GM18861 (cell line): ENCODE data around the gene SIK3.
"Not testable (repeated sequence)": the region's sequence is repeated elsewhere in the genome, so short reads cannot be mapped to it uniquely, and the experiment has no call there.

Source experiments
- ATAC-seq: cut with Tn5 transposase; IDR thresholded peaks from one replicate; pipeline ENCODE4 v1.9.1; 2021; ENCODE audit not compliant: unreplicated experiment

Gene SIK3

DNA sequence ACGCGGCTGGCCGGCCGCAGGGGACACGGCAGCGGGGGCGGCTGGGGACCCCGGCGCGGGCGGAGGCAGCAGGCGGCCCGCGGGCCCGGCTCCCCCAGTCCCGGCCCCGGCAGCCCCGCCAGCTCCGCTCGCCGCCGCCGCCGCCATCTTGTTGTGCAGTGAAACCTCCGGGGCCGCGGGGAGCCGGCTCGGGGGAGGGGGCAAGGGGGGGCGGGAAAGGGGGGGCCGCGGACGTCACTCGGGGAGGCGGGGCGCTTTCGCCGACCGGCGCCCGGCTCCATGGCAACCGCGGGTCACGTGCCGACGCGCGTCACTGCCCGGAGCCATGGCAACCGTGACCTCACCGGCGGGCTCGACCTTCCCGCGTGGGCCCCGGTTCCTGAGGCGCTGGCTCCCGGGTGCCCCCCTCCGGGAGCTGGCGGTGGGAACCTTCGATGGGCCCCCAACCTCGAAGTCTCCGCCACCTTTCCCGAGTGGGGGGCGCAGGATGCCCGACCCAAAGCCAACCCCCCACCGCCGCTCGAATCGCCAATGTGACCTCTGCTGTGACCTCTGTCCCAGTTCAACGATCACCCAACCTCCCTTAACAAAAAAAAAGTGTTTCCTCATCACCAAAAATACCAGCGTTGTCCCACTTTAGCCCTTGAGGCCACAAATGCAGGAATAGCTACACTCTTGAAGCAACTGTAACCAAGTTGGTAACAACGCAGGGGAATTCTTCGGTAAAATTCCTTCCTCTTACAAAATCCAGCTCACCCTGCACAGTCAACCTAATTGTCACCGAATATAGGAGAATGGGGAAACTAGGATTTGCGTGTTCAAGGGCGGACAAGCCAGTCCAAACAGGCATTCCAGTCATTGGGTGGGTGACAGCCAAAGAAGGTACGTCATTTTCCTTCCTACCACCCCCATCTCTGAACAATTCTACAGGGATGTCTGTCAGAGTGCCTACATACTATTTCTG lies at the start of gene SIK3:
Gene SIK3 (minus strand): TSS at position 160 of the 964 bp plus-strand sequence. CDS start 13 bp downstream, at position 147.
- peak; percentile 50 for ATAC-seq

DNA sequence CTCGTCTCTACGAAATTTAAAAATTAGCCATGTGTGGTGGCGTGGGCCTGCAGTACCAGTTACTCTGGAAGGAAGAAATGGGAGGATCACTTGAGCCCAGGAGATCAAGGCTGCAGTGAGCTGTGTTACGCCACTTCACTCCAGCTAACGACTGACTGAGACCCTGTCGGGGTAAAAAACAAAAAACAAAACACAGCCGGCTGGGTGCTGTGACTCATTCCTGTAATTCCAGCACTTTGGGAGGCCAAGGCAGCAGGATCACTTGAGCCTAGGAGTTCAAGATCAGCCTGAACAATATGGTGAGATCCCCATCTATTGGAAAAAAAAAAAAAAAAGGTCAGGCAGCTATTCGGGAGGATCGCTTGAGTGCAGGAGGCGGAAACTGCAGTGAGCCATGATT lies 48.3 kb upstream of the SIK3 start:
- no peak for ATAC-seq

DNA sequence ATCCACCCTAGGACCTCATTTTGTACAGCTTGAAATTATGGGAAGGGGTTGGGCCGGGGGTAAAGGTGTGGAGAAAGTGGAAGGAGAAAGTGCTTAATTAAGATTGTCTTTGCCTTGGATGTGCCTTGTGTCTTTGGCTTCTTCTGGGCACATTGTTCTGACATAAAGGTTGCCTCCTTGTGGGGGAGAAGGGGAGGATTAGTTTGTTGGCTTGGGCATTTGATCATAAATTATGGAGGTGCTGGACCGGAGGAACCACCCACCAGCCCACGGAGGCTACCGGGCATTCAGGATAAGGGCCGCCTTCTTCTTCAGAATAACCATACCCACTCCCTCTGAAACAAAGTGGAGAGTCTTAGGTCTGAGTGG lies 47.1 kb upstream of the SIK3 start:
- ATAC-seq = no peak

DNA sequence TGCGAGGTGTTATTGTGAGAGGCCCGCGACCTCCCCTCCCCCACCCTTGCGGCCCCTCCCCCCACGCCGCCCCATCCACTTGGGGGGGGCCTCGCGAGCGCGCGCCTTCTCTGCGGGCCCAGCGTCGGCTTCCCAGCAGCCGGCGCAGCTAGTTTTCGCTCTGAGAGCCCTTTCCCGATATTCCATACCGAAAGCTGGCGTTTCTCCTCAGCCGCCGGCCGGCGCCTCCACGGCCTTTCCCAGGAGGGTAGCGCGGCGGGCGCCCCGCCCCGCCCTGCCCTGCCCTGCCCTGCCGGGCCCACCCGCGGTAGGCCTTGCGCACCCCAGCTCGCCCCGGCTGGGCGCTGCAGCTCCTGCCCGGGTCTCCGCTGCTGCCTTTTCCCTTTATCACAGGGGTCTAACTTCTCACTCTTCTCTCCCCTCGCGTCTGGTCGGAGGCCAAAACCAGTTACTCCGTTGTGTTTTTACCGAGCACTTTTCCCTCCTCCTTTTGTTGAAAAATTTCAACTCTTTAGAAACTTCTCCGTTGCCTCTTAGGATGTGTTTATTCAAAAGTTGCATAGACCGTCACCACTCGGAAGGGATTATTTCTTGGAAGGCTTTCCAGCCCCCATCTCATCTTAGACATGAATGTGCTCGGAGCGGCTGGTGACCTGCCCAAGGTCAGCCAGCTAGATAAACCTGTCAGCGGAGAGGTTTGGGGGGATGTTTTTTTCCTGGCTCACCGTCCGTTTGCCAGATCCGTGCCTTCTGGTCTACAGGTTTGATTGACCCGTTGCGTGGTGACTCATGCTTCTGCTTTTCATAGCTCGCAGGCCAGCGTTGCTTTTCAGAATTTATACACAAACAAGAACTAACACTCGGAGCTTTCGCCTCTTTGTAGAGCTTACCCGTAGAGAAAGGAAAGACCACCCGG lies 46.5 kb upstream of the SIK3 start:
- peak; percentile 29 for ATAC-seq

DNA sequence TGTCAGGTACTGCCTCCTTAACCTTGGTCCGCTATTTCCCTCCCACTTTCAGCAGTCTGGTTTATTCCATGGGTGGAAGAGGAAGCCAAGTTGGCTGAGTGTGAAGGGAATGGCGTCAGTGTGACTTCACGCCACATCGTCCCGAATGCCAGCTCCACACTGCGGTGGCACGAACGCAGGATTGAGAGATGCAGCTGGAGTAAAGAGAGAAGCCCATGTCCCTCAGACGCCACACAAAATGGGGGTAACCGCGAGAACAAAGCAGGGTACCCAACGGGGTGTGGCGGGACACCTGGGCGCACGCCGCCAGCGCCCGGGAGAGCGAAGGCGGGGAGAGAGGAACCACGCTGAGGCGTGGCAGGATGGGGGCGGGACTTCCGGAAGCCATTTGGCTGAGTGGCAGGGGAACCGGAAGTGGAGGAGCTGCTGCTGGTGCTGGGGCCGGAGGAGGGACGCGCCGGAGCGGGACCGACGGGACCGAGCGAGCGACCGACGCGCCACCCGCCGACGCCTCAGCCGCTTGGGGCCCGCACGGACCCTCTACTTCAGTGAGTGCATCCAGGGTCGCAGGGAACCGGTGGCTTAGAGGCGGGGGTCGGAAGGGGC lies 45.7 kb upstream of the SIK3 start, which contains the start of gene PAFAH1B2:
Gene PAFAH1B2 (plus strand): TSS at position 417 of the 606 bp plus-strand sequence. CDS start 8,161 bp downstream, outside the sequence.
- ATAC-seq = peak; percentile 93

DNA sequence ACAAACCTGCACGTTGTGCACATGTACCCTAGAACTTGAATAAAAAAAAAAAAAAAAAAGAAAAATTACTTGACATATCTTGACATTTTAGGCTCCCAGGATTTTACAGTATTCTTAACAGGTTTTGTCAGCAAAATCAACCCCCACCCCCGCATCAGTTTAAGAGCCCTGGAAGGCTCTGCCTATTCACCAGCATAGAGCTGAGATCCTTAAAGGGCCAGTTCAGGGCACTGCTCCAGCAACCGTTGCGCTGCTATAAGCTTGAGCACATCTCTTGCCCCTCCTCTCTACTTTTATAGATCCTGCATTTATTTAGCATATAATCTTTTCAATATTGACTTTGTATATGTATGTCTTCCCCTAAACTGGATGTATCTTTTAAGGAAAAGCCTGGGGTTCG lies 45.2 kb upstream of the SIK3 start:
- ATAC-seq = no peak

DNA sequence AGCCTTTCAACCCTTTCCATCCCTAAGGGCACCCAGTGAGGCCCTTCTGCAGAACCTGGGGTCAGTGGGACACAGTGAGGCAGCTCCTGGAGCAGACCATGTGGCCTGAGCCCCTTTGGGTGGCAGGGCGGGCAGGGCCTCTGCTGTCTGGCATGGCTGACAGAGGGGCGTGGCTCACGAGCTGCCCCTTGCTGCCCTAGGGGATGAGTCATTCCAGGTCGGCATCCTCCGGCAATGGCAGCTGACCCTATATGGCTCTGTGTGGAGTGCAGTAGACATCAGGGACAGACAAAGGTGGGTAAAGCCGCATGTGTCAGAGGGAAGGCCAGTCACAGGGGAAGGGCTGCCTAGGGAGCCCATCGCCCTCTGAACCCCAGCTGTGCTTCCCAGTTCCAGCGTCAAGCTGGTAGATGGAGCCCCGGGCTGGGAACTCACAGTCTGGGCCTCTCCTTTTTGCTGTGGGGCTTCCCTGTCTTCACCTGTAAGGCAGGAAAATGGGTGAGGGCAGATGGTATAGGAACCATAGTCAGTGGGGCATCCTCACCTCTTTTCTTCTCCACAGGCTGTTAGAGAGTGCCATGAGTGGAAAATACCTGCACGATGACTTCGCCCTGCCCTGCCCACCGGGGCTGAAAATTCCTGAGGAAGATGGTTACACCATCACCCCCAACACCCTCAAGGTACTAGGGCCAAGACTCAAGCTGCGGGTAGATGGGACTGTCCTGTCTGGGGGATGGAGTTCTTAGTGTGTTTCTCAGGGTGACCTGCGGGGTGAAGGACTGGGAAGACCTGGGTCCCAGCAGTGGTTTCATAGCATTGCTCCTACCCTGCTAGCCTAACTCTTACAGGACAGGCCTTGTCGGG lies 39.2 kb upstream of the SIK3 start:
- not testable (repeated sequence) for ATAC-seq

- not testable (repeated sequence) for ATAC-seq
Observed at GRCh38 chr11:117134979-117135378, 36.8 kb upstream of the SIK3 start.

DNA sequence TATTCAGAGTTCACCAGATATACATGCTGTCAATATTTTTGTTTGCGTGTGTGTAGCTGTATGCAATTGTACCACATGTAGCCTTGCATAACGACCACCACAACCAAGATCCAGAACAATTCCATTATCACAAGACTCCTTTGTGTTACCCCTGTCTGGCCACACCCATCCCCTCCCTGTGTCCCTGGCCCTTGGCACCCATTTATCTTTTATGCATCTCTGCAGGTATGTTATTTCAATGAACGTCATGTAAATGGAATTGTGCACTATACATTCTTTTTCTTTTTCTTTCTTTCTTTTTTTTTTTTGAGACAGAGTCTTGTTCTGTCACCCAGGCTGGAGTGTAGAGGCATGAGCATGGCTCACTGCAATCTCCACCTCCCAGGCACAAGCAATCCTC lies 36.2 kb upstream of the SIK3 start:
- no peak for ATAC-seq

- ATAC-seq = no peak
Observed at GRCh38 chr11:117130879-117131278, 32.7 kb upstream of the SIK3 start.

DNA sequence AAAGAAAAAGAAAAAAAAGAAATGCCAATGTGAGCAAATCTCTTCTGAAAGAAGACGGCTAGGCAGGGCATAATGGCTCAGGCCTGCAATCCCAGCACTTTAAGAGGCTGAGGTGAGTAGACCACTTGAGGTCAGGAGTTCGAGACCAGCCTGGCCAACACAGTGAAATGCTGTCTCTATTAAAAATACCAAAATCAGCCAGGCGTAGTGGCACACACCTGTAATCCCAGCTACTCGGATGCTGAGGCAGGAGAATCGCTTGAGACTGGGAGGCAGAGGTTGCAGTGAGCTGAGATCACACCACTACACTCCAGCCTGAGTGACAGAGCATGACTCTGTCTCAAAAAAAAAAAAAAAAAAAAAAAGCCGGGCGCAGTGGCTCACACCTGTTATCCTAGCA lies 32.2 kb upstream of the SIK3 start:
- not testable (repeated sequence) for ATAC-seq

GRCh38 chr11:117128289-117128688 lies 30.1 kb upstream of the SIK3 start:
- no peak for ATAC-seq

DNA sequence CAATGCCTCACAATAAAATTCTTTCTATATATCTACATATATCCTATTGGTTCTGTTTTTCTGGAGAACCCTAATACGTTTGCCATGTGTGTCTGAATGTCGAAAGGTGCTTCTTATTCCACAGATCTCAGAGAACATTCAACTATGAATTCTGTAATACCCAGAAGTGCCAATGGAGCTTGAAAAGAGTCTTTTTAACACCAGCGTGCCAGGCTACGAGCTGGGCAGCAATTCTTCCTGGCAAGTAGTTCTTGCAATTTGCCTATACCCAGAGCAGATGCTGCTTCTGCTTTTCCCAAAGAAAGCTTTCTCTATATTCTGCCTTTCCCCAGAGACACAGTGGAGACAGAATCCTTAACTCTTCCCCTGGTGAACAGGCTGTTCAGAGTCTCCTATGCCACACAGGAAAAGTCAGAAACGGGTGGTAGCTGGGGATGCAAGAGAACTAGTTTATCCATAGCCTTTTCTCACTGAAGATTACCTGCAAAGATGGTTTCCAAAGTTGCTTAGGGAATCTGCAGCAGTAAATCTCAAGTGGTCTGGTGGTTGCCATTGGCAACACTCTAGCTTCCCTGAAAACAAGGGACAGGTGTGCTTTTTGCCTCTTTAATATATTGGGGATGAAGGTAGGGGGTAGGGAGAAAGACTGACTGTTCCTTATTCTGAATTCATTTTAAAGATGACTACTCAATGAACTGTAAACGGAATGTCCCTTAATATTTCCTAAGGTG lies 29.1 kb upstream of the SIK3 start:
- ATAC-seq = no peak

- no peak for ATAC-seq
Observed at GRCh38 chr11:117126223-117126965, 28.2 kb upstream of the SIK3 start.

GRCh38 chr11:117122556-117122955 lies 24.3 kb upstream of the SIK3 start:
- no peak for ATAC-seq

DNA sequence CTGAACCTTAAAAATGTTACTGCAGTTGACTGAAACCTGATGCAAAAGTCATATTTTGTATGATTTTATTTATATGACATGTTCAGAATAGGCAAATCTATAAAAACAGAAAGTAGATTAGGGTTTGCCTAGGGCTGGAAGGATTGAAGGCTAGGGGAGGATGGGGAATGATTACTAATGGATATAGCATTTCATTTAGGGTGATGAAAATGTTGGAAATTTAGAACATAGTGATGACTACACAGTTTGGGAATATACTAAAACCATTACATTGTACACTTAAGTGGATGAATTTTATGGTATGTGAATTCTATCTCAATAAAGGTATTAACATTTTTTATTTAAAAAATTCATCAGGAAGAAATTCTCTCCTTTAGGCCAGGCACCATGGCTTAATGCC lies 22.9 kb upstream of the SIK3 start:
- no peak for ATAC-seq

GRCh38 chr11:117117681-117118080 lies 19.5 kb upstream of the SIK3 start:
- no peak for ATAC-seq

- ATAC-seq = not testable (repeated sequence)
Observed at GRCh38 chr11:117112939-117113338, 14.7 kb upstream of the SIK3 start.

DNA sequence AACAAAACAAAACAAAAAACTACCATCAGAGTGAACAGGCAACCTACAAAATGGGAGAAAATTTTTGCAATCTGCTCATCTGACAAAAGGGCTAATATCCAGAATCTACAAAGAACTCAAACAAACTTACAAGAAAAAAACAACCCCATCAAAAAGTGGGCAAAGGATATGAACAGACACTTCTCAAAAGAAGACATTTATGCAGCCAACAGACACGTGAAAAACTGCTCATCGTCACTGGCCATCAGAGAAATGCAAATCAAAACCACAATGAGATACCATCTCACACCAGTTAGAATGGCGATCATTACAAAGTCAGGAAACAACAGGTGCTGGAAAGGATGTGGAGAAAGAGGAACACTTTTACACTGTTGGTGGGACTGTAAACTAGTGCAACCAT lies 14.3 kb upstream of the SIK3 start:
- not testable (repeated sequence) for ATAC-seq
